A549 (cell line): Measurements from ENCODE around the gene HEXIM1. TPM values are rescaled to one million over a fixed set of nuclear protein-coding genes. Genes with fewer than 3 reads are reported as not detected.

Experiments used
- ATAC-seq, 2 experiments: fragments of 200-7000 bp in 1 of 2; fragments of >200 bp in 1 of 2; cut with Nextera tagmentation in 1 of 2; cut with Tn5 transposase in 1 of 2; 3 replicates each; pipeline versions ENCODE4 v1.8.0 to v1.9.1; 2018 to 2020; ENCODE audit warnings: mild to moderate bottlenecking in 1 of 2, moderate library complexity in 1 of 2
- CTCF ChIA-PET: fragments of 300-600 bp; sonication (Branson Sonifier 250); formaldehyde crosslinking; extraction: SDS; loops from one replicate; lab custom pipeline; 2021; ENCODE audit warnings: antibody characterized with exemption, inconsistent platforms; lab: Yijun Ruan, JAX
- POLR2A ChIA-PET: fragments of 350-600 bp; formaldehyde crosslinking; extraction: SDS; loops from one replicate; lab custom pipeline; 2021; ENCODE audit warnings: antibody characterized with exemption, inconsistent platforms; lab: Yijun Ruan, JAX
- DNase-seq, 2 experiments: peaks; one replicate each; pipeline versions ENCODE4 v3.0.0 to v3.0.0-alpha.2; 2011 to 2016; ENCODE audit warnings: low read depth in 1 of 2, low spot score in 1 of 2
- FAIRE-seq: peaks from 2 replicates; lab custom pipeline; 2011; peaks lifted over from hg19 to GRCh38; lab: Jason Lieb, UNC
- H3K27ac ChIP-seq, 2 experiments: fragments of >200 bp; sonication (Bioruptor Twin); formaldehyde crosslinking; 3 replicates each; pipeline ENCODE4 v1.5.1; 2016 to 2017
- H3K4me1 ChIP-seq: fragments of >200 bp; sonication (Bioruptor Twin); formaldehyde crosslinking; 3 replicates; pipeline ENCODE4 v1.6.1; 2016
- H3K4me2 ChIP-seq: fragments of >200 bp; sonication (Bioruptor Twin); formaldehyde crosslinking; 3 replicates; pipeline ENCODE4 v1.6.1; 2016
- H3K4me3 ChIP-seq: fragments of >200 bp; sonication (Bioruptor Twin); formaldehyde crosslinking; 3 replicates; pipeline ENCODE4 v1.5.1; 2016
- H3K9me3 ChIP-seq: fragments of >200 bp; sonication (Bioruptor Twin); formaldehyde crosslinking; 3 replicates; pipeline ENCODE4 v1.6.1; 2016
- CBX2 ChIP-seq: fragments of 200-600 bp; sonication (generic); IDR thresholded peaks from 2 replicates; pipeline ENCODE4 v1.6.1; 2016; ENCODE audit warnings: low read depth, mild to moderate bottlenecking, borderline replicate concordance
- CEBPB ChIP-seq, 2 experiments: fragments of >200 bp in 1 of 2; sonication (Bioruptor Twin) in 1 of 2; formaldehyde crosslinking in 1 of 2; IDR thresholded peaks; 2 replicates each; pipeline ENCODE4 v1.6.1; 2012 to 2016
- CHD2 ChIP-seq: fragments of 150-350 bp; IDR thresholded peaks from 2 replicates; pipeline ENCODE4 v1.6.1; 2014; ENCODE audit warnings: low read length; ENCODE audit not compliant: partially characterized antibody
- EHF ChIP-seq: fragments of 250-450 bp; sonication (Bioruptor Pico); IDR thresholded peaks from 2 replicates; pipeline ENCODE4 v1.5.0; 2020; ENCODE audit warnings: mild to moderate bottlenecking
- EP300 ChIP-seq, 2 experiments: fragments of >200 bp; sonication (Bioruptor Twin); formaldehyde crosslinking; IDR thresholded peaks; 2 replicates in 1 of 2; 3 replicates in 1 of 2; pipeline ENCODE4 v1.6.1; 2016 to 2017
- FOSB ChIP-seq: fragments of 250-450 bp; sonication (Bioruptor Pico); IDR thresholded peaks from 2 replicates; pipeline ENCODE4 v1.5.0; 2020; ENCODE audit warnings: mild to moderate bottlenecking, moderate library complexity
- GATA3 ChIP-seq: IDR thresholded peaks from 2 replicates; pipeline ENCODE4 v1.6.1; 2012; ENCODE audit warnings: borderline replicate concordance
- HDAC2 ChIP-seq: fragments of 200-600 bp; sonication (generic); IDR thresholded peaks from 2 replicates; pipeline ENCODE4 v1.6.1; 2016
- HOXB13 ChIP-seq: fragments of 250-450 bp; sonication (Bioruptor Pico); IDR thresholded peaks from 2 replicates; pipeline ENCODE4 v1.5.0; 2020; ENCODE audit warnings: low read depth, mild to moderate bottlenecking, moderate library complexity
- JUN ChIP-seq, 2 experiments: fragments of >200 bp; sonication (Bioruptor Twin); formaldehyde crosslinking; IDR thresholded peaks; 2 replicates in 1 of 2; 3 replicates in 1 of 2; pipeline ENCODE4 v1.6.1; 2016 to 2017
- JUNB ChIP-seq: fragments of >200 bp; sonication (Bioruptor Twin); formaldehyde crosslinking; IDR thresholded peaks from 2 replicates; pipeline ENCODE4 v1.6.1; 2016
- KDM5A ChIP-seq: fragments of 200-600 bp; sonication (generic); IDR thresholded peaks from 2 replicates; pipeline ENCODE4 v1.6.1; 2016; ENCODE audit warnings: antibody characterized with exemption, mild to moderate bottlenecking
- MAZ ChIP-seq: fragments of 150-350 bp; IDR thresholded peaks from 2 replicates; pipeline ENCODE4 v1.6.1; 2014; ENCODE audit warnings: antibody characterized with exemption, low read depth, low read length, borderline replicate concordance
- MYC ChIP-seq: IDR thresholded peaks from 2 replicates; pipeline ENCODE4 v1.6.1; 2012; ENCODE audit warnings: mild to moderate bottlenecking, inconsistent platforms, low read length, improper control_type of control experiment, borderline replicate concordance
- NFE2L2 ChIP-seq: fragments of 150-350 bp; conservative IDR thresholded peaks from 2 replicates; pipeline ENCODE4 v1.6.1; 2014; ENCODE audit warnings: low read length
- NR3C1 ChIP-seq: fragments of >200 bp; sonication (Bioruptor Twin); formaldehyde crosslinking; IDR thresholded peaks from 3 replicates; pipeline ENCODE4 v1.6.1; 2017
- POLR2A ChIP-seq: IDR thresholded peaks from 2 replicates; pipeline ENCODE4 v1.6.1; 2012; ENCODE audit warnings: mild to moderate bottlenecking, low read length
- RAD21 ChIP-seq, 2 experiments: fragments of >200 bp in 1 of 2; sonication (Bioruptor Twin) in 1 of 2; formaldehyde crosslinking in 1 of 2; IDR thresholded peaks in 1 of 2; conservative IDR thresholded peaks in 1 of 2; 2 replicates in 1 of 2; 3 replicates in 1 of 2; pipeline ENCODE4 v1.6.1; 2012 to 2018; ENCODE audit warnings: inconsistent platforms in 1 of 2
- RARB ChIP-seq: fragments of 250-450 bp; sonication (Bioruptor Pico); IDR thresholded peaks from 2 replicates; pipeline ENCODE4 v1.8.0; 2021; ENCODE audit warnings: mild to moderate bottlenecking, moderate library complexity
- SMC3 ChIP-seq: fragments of >200 bp; sonication (Bioruptor Twin); formaldehyde crosslinking; IDR thresholded peaks from 3 replicates; pipeline ENCODE4 v1.6.1; 2018; ENCODE audit warnings: inconsistent platforms
- SREBF2 ChIP-seq: fragments of 450-650 bp; IDR thresholded peaks from 2 replicates; pipeline ENCODE4 v1.6.1; 2014; ENCODE audit warnings: mild to moderate bottlenecking, moderate library complexity
- TP53 ChIP-seq: fragments of 250-450 bp; sonication (Bioruptor Pico); IDR thresholded peaks from 2 replicates; pipeline ENCODE4 v1.5.0; 2021; ENCODE audit warnings: mild to moderate bottlenecking, moderate library complexity
- WGBS: methylation state at CpG from one replicate; pipeline ENCODE4 v1.1.6; 2017; ENCODE audit errors: missing lambda C conversion rate; 5-methylcytosine and 5-hydroxymethylcytosine counted together
- polyA plus RNA-seq, 4 experiments: library from polyadenylated mRNA; depleted of rRNA in 3 of 4; stranded (reverse); fragments of >200 nt; fragmentation: RNase III in 1 of 4; extraction: RNeasy Plus Mini Kit Qiagen cat#74134 plus additional on column Dnase treatment in 1 of 4; gene quantifications; 2 replicates in 3 of 4; 3 replicates in 1 of 4; pipeline ENCODE4 v1.2.3, GENCODE V29; 2011 to 2017
- TF ChIP-seq, protein P1 (sequence below): fragments of 250-450 bp; sonication (Bioruptor Pico); IDR thresholded peaks from 2 replicates; pipeline ENCODE4 v1.5.0; 2020; ENCODE audit warnings: low read depth, mild to moderate bottlenecking, moderate library complexity
- TF ChIP-seq, protein P2 (sequence below): IDR thresholded peaks from 2 replicates; pipeline ENCODE4 v1.6.1; 2012; ENCODE audit warnings: low read depth, borderline replicate concordance
- TF ChIP-seq, protein P3 (sequence below): IDR thresholded peaks from 2 replicates; pipeline ENCODE4 v1.6.1; 2012

HEXIM1 gene
- polyA plus RNA-seq, 2 of the 4 experiments (the other 2 are of a cell fraction), result 54.0 to 143 TPM

DNA sequence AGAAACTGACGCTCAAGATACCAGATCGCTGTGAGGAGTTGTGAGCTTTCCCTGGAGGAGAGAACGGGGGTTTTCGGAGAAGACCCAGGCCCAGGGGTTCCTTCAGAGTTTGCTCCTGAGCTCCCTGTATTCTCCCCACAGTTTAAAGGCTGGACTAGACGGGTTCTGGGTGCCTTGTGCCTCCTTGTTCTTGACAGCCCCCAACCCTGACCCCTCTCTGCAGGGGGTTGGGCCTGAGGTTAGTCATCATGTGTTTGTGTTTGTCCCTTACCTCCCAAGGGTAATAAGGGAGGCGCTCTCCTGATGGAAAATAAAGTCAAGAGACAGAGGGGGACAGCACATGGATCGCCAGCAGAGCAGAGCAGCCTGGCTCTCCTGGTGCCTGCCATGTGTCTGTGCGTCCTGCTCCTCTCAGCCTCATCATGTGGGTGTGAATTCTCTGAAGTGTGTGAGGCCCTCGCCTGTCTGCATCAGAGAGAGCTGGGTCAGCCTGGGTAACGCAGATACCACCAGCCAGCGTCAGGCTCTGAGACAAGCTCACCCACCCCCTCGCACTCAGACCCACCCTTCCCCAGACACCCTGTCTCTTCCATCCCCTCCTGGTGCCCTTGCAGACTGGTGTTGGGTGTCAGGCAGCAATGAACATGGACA lies 22.1 kb downstream of the HEXIM1 start:
- Histone ChIP-seq H3K4me3 (peak overlapping the region; percentile 6; the same call in 1 of the 3 replicates), H3K9me3 (no peaks in the 10 kb centered on the region), H3K27ac (peak overlapping the region; percentile 96 to 100), H3K4me2 (peak overlapping the region; percentile 95), H3K4me1 (peaks cover 59% of the 10 kb centered on the region)
- no peak for DNase-seq
- ATAC-seq, result no peak
- POLR2A ChIA-PET, result interaction anchor here (2.4 to 7.6 kb wide), 4 partner anchors 10 to 27 kb away, joined by 7 to 371 read pairs (median 134); partner anchors contain the start of genes HEXIM1 and HEXIM2
- 69% methylated on average over 12 of the region's 12 CpGs for WGBS
- CTCF ChIA-PET, result interaction anchor here (0.5 to 43.5 kb wide), 7 partner anchors 9 to 167 kb away, joined by 3 to 2147 read pairs (median 84); partner anchors contain the start of genes ACBD4, FMNL1, HEXIM1 and HEXIM2
- FAIRE-seq, result no peak
- TF ChIP-seq NR3C1 (no peak), EHF (CRISPR knock-in tag) (no peak), HOXB13 (CRISPR knock-in tag) (no peak), MAZ (no peak), FOSB (no peak), HDAC2 (no peak), RAD21 (conservative IDR thresholded peaks at IDR 0.05 in 1 of 2, IDR thresholded peaks at IDR 0.05 in 1 of 2) (no peak)
- TF ChIP-seq, protein P1, sequence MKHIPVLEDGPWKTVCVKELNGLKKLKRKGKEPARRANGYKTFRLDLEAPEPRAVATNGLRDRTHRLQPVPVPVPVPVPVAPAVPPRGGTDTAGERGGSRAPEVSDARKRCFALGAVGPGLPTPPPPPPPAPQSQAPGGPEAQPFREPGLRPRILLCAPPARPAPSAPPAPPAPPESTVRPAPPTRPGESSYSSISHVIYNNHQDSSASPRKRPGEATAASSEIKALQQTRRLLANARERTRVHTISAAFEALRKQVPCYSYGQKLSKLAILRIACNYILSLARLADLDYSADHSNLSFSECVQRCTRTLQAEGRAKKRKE, result no peak
- TF ChIP-seq, all 56 proteins: peak for 0

DNA sequence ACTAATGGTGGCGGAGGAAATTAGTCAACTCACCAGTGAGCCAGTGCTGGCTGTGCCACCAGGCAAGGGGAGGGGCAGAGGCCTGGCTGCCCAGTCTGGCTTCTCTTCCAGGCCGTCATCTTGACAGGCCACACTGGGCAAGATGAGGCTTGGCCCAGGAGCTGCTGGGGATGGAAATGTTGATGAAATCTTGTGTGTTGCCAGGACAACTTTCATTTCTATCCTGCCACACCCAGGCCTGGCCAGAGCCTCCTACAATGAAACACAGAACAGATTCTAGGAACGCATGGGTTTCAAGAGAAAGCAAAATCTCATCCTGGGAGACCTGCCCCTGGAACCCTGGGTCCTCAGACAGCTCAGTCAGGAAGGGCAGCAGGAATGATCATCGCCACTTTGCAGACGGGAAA lies 22.7 kb downstream of the HEXIM1 start:
- FAIRE-seq (no peak), ATAC-seq (peak; percentile 20 to 31), DNase-seq (peak; percentile 76 to 93)
- POLR2A ChIA-PET, result interaction anchor here (1.2 to 7.6 kb wide), 5 partner anchors 11 to 35 kb away, joined by 3 to 371 read pairs (median 48); partner anchors contain the start of genes ACBD4, HEXIM1 and HEXIM2
- CTCF ChIA-PET, result interaction anchor here (0.5 to 43.5 kb wide), 8 partner anchors 9 to 168 kb away, joined by 3 to 2147 read pairs (median 44); partner anchors contain the start of genes ACBD4, FMNL1, HEXIM1 and HEXIM2
- peaks cover 64% of the 10 kb centered on the region for H3K4me1 ChIP-seq
- TF ChIP-seq, protein P2, sequence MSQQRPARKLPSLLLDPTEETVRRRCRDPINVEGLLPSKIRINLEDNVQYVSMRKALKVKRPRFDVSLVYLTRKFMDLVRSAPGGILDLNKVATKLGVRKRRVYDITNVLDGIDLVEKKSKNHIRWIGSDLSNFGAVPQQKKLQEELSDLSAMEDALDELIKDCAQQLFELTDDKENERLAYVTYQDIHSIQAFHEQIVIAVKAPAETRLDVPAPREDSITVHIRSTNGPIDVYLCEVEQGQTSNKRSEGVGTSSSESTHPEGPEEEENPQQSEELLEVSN, result 0 out of 2 replicates have a peak, but pooled peaks have one; percentile 15
- TF ChIP-seq TP53 (CRISPR knock-in tag) (peak; percentile 0; the same call in 1 of the 2 replicates), MYC (0 out of 2 replicates have a peak, but pooled peaks have one; percentile 18), CEBPB (IDR thresholded peaks at IDR 0.05) (peak in 1 of 2 experiments; percentile 34; a peak in 1 of 4 replicates), SREBF2 (no peak), POLR2A (no peak; the same call in 1 of the 2 replicates), NR3C1 (no peak), CHD2 (no peak)
- peak overlapping the region; percentile 6; the same call in 1 of the 3 replicates for H3K4me3 ChIP-seq
- peak overlapping the region; percentile 96 to 100 for H3K27ac ChIP-seq
- 13% methylated on average over 5 of the region's 5 CpGs for WGBS
- H3K9me3 ChIP-seq, result no peaks in the 10 kb centered on the region
- H3K4me2 ChIP-seq, result peak overlapping the region; percentile 95

DNA sequence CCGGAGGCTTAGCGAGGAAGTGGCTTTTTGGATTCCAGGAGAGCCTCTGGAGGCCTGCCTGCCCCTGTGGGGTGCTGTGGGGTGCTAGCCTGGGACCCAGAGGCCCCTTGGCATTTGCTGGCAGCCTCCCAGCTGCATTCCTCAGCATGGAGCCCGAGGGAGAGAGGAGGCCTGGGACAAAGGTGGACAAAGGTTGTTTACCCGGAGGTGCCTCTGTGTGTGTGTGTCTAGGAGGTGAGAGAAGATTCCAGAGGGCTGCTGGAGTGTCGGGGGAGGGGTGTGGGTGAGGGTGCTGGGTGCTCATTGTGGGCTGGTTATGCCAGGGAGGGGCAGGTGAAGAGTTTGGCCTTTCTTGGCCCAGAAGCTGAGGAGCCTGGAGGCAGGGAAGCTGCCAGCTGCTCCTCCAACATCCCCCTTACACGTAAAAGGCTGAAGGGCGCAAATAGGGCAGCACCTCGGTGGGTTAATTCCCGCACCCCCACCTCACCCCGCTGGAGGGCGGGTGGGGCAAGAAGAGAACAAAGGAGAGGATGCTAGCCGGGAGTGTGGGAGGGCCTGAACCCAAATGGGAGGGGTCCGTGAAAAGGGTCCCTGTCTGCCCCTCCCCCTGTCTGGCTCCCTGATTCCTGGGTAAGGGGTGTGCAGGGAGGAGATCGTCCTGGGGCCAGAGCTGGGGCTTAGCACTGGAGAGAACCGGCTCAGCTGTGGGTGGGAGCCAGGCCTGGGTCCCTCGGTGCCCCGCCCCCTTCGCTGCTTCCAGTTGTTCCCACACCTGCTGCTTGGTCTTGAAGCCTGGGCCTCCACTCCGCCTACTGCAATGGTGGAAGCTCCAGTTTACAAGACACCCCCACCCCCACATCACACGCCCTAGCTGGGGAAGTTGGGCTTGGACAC lies 23.3 kb downstream of the HEXIM1 start:
- WGBS, result 2% methylated on average over 20 of the region's 20 CpGs
- Histone ChIP-seq H3K4me3 (peak overlapping the region; percentile 36), H3K4me2 (peak overlapping the region; percentile 95), H3K4me1 (peaks cover 70% of the 10 kb centered on the region), H3K27ac (peak overlapping the region; percentile 96 to 100), H3K9me3 (no peaks in the 10 kb centered on the region)
- ATAC-seq (peak; percentile 64 to 65), DNase-seq (peak; percentile 84 to 96), FAIRE-seq (peak; percentile 98)
- ChIA-PET CTCF (interaction anchor here (0.5 to 43.5 kb wide), 9 partner anchors 10 to 123 kb away, joined by 3 to 2147 read pairs (median 26); partner anchors contain the start of genes ACBD4, FMNL1, HEXIM1 and HEXIM2), POLR2A (interaction anchor here (0.6 to 7.6 kb wide), 11 partner anchors 11 to 302 kb away, joined by 3 to 371 read pairs (median 7); partner anchors contain the start of genes ACBD4, HEXIM1 and HEXIM2)
- TF ChIP-seq GATA3 (peak; percentile 70), JUN (IDR thresholded peaks at IDR 0.05) (peak; percentile 94 to 95; a peak in 4 of 5 replicates), TP53 (CRISPR knock-in tag) (no peak), CBX2 (no peak), KDM5A (no peak), RARB (CRISPR knock-in tag) (0 out of 2 replicates have a peak, but pooled peaks have one; percentile 9), EP300 (IDR thresholded peaks at IDR 0.05) (peak; percentile 58 to 91; a peak in 3 of 5 replicates), SMC3 (peak; percentile 42), HOXB13 (CRISPR knock-in tag) (peak; percentile 59; the same call in 1 of the 2 replicates), FOSB (no peak; the same call in 1 of the 2 replicates), NR3C1 (no peak), JUNB (no peak), MYC (0 out of 2 replicates have a peak, but pooled peaks have one; percentile 27), NFE2L2 (no peak)
- TF ChIP-seq, protein P3, sequence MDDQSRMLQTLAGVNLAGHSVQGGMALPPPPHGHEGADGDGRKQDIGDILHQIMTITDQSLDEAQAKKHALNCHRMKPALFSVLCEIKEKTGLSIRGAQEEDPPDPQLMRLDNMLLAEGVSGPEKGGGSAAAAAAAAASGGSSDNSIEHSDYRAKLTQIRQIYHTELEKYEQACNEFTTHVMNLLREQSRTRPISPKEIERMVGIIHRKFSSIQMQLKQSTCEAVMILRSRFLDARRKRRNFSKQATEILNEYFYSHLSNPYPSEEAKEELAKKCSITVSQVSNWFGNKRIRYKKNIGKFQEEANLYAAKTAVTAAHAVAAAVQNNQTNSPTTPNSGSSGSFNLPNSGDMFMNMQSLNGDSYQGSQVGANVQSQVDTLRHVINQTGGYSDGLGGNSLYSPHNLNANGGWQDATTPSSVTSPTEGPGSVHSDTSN, result 0 out of 2 replicates have a peak, but pooled peaks have one; percentile 19
- TF ChIP-seq, protein P2, result 0 out of 2 replicates have a peak, but pooled peaks have one; percentile 14
- TF ChIP-seq, protein P1, result 0 out of 2 replicates have a peak, but pooled peaks have one; percentile 58
